GM18909 (cell line): ENCODE measurements around the gene DENND2A.
"Not testable (repeated sequence)": the region's sequence is repeated elsewhere in the genome, so short reads cannot be mapped to it uniquely, and the experiment has no call there.

Experiments
- ATAC-seq: cut with Tn5 transposase; IDR thresholded peaks from one replicate; pipeline ENCODE4 v1.9.1; 2021; ENCODE audit warnings: mild to moderate bottlenecking; ENCODE audit not compliant: unreplicated experiment, poor library complexity

The DENND2A gene

DNA sequence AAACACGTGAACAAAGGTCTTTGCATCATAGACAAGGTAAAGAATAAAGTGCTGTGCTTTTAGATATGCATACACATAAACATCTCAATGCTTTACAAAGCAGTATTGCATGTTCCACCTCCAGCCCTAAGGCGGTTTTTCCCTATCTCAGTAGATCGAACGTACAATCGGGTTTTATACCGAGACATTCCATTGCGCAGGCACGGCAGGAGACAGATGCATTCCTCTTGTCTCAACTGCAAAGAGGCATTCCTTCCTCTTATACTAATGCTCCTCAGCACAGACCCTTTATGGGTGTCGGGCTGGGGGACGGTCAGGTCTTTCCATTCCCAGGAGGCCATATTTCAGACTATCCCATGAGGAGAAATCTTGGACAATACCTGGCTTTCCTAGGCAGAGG lies 87.4 kb downstream of the DENND2A start:
- not testable (repeated sequence) for ATAC-seq

DNA sequence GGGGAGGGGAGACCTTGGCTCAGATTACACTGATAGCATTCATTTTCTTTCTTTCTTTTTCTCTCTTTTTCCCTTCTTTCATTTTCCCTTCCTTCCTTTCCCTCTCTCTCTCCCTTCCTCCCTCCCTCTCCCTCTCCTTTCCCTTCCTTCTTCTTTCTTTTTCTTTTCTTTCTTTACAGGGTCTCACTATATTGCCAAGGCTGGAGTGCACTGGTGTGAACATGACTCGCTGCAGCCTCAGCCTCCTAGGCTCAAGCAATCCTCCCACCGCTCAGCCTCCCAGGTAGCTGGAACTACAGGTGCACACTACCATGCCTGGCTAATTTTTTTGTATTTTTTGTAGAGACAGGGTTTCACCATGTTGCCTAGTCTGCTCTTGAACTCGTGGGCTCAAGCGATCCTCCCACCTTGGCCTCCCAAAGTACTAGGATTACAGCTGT lies 88.4 kb downstream of the DENND2A start:
- no peak for ATAC-seq

DNA sequence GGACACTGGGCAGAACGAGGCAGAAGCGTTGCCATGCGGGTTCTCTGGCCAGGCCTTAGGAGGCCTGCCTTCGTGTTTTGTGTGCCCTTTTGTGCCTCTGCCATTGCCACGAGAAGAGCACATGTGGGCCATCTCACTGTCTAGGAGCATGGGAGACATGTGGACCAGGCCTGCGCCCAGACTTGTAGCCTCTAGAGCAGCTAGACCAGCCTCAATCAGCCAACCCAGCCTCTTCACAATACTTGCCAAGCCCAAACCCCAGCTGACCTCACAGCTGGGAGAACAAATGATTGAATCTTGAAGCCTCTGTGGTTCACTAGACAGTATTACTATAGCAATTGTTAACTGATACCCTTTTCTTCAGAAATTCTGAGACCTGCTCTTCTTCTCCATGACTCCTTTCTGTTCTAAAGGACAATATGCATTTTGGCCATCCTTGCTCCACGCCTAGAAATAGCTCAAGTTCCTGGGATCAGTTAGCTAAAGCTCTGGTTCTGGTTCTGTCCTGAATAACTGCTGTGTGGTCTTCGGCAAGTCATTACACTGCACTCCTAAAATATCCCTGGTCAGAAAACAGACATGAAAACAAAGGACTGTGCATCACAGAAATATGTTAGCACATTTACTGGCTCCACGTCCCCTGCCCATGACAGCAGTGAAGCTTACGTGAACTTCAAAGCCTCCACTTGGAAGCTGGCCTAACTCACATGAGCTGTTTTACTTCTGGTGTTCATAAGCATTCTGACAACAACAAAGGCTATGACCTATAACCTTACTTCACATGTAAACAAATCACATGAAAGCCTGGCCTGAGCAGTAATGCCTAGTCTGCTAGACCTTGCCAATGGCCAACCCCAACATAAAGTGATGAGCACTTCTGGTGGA lies 89.0 kb downstream of the DENND2A start:
- no peak for ATAC-seq

DNA sequence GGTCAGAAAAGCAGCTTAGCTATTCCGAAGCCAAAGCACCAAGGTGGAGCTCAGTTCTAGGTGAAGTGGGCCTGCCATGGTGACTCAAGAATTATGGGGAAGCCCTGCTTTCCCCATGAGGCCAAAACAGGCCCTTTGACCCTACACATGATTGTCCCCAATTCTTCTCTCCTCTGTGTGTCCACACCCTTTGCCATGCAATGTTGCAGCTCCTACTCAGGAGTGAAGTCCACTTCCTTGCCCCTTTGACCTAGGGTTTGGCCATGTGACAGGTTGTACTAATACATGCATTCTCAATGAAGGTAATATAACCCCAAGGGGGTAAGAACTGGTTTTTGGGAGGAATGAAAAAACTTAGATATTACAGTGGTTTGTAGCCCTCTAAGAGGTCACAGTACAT lies 93.7 kb downstream of the DENND2A start:
- ATAC-seq = no peak

DNA sequence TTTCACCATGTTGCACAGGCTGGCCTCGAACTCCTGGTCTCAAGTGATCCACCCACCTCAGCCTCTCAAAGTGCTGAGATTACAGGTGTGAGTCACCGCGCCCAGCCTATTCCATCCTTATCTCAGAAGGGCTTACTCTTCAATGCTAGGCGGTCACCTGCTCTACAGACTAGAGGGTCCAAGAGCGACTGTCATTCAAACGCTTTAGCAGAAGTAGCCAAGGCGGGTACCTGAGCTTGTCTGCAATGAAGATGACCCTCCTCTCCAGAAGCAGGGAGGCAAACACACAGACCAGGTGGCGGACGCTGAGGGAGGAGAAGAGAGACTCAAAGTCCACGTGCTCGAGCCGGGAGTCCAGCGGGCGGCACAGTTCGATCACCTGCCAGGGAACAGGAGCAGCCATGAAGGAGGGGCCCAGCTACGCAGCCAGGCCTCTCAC lies 96.2 kb downstream of the DENND2A start:
- ATAC-seq = no peak

DNA sequence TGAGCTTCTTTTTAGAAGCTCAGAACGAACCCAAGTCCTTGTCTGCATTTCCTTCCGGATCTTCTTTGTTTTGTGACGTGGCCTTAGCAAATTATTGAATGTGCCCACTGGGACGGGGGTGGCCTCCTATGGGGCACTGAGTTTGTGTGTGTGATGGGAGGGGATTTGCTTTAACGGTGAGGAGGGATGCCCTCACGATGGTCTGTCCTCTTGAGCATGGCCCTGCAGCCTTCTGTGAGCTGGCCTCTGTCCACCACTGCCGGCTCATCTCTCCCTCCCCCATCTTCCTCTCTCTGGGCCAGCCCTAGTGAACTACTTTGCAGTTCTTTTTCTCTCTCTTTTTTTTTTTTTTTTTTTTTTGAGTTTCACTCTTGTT lies 98.4 kb downstream of the DENND2A start:
- no peak for ATAC-seq

DNA sequence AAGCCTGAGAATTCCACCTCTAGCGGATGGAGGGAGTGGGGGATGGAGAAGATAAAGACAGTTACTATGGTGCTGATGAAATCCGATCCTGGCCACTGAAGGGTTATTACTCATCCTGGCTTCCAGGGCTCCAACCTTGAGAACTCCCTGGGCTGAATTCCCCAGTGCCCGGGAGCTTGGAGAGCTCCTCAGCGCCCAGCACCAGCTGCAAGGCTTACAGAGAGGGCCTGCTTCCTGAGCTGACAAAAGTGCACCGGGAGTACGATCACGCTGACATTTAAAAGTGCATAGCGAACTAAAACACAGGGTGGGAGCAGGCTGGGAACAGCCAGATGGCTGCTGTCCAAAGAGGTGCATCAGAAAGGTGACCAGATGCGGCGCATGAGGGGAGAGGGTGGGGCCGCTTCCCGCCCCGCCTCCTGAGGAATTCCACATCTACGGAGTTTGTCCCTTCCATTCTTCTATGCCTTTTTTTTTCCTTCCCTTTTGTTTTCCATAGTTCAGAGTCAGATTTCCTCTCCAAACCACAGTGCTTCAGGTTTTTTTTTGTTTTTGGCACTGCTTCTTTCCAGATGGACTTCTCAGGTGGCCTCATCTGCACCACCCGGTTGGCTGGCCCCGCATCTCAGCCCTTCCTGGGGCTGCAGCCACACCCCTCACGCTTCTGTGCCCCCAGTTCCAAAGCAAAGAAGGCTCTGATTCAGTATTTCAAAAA lies 98.9 kb downstream of the DENND2A start:
- no peak for ATAC-seq

DNA sequence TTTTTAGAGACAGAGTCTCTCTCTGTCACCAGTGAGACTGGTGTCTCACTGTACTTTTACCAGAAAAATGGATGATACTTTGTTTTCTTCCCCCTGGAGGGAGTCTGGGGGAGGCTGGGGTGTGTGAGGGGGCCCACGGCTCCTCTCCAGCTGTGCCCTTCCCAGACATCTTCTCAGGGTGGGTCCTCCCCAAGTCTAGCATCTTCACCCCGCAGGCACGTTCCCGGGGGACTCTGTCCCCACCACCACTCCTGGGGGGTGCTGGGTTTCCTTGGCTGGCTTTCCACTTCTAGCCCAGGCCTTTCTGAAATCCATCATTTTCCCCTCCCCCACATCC lies 99.5 kb downstream of the DENND2A start:
- ATAC-seq = no peak

DNA sequence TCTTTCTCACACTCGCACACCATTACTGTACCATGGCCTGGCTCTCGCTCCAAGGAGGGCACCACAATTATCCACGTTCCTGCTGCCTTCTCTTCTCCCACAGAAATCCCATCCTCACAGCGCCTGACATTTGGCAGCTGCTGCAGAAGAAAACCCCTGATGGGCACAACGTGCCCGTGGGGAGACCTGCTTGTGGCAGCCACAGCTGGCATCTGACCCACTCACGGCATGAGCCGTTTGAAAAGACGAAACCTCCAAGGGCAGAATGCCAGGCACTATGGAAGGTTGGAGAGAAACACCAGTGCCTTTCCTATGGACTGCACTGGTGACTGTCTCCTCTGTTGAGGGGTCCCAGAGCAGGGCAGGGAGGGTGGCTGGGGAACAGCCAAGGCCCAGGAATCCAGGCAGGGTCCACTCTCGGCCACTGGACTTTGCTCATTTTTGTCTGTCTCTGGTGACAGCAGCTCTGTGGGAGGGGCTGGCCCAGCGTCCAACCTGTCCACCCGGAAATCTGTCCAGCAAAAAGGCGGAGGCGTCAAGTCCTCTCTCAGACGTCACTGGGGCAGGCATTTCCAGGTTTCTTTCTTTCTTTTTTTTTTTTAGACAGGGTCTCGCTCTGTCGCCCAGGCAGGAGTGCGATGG lies 100.4 kb downstream of the DENND2A start:
- ATAC-seq = no peak

DNA sequence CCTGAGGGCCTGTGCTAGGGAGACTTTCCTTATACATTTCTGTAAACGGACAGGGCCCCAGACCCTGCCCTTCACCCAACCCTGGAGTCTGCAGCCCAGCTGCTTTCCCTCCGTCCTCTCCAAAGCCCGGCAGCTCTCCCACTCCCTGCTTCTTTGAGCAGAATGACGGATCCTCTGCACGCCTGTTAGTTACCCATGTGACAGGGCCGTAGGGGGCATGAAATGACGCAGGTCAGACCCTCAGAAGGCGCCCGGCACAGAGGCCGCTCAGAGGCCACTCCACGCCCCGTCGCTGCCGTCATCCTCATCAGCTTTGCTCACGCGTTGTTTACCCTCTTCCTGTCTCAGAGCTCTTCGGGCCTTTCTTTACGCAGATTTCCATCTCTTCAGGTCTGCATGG lies 101.2 kb downstream of the DENND2A start:
- ATAC-seq = no peak

DNA sequence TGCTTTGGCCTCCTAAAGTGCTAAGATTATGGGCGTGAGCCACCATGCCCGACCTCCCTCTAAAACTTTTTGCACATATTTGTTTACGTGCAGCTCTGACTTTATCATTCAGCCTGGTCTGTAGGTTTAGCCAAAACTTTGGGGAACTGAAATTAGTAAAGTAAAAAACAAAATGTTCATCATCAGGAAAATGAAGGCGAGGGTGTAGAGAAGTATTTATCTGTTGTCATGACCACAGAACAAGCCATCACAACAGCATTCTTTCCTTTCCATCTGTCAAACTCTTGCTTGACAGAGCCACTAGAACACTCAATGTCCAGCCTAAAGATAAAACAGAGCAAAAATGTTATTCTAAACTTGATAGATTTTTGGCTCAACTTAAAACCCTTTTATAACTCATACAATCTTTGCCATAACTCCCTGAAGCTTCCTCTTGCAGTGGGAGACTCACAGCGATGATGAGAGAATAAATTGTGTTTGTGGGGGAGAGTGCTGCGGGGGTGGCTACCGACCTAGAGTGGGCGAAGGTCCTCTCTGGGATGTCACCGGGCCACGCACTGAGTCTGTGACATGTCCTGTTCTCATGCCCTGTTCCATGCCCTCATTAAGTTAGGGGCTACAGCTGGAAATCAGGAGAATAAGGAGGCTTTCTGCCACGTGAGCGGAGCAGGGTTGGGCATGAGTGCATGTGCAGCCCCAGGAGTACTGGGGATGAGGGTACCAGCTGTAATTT lies 102.7 kb downstream of the DENND2A start:
- ATAC-seq = no peak

DNA sequence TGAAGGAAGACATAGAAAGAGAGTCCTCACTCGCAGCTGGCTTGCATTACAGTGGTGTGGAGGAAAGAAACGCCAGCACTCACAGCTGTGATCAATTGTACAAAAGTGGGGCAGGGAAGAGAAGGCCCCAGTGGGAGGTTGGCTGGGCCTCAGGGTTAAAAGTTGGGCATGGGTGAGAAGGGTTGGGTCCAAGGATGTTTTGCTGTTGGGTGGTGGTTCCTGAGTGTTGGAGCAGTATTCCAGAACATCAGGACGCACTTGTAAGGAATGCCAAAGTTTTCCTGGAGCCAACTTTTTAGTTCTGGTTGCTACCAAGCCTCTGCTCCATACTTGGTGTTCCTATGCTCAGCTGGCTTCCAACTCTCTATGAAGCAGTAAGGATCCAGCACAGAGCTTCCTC lies 105.9 kb downstream of the DENND2A start:
- ATAC-seq = no peak

DNA sequence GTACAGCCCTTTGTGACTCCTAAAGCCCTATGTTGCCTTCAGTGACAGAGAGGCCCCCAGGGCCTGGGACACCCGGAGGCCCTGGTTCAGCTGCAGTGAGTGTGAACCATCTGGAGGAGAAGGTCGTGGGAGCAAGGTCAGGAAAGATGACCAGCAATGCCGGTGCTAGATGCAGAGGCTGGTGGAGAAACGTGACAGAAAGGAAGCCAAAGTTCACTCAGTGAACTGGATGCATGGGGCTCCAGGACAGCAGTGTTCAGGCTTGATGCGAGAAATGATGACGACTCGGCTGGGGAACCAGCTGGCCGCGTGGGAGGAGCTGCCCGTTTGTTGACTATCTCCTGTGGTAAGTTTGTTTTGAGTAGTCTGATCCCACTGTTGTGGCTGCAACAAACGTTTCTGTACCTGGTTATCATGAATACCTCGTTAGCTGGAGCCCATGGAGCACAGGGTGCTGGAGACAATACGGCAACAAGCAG lies 107.2 kb downstream of the DENND2A start:
- no peak for ATAC-seq

DNA sequence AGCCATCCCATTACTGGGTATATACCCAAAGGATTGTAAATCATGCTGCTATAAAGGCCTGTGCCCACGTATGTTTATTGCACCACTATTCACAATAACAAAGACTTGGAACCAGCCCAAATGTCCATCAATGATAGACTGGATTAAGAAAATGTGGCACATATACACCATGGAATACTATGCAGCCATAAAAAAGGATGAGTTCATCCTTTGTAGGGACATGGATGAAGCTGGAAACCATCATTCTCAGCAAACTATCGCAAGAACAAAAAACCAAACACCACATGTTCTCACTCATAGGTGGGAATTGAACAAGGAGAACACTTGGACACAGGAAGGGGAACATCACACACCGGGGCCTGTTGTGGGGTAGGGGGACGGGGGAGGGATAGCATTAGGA lies 111.2 kb downstream of the DENND2A start:
- not testable (repeated sequence) for ATAC-seq

DNA sequence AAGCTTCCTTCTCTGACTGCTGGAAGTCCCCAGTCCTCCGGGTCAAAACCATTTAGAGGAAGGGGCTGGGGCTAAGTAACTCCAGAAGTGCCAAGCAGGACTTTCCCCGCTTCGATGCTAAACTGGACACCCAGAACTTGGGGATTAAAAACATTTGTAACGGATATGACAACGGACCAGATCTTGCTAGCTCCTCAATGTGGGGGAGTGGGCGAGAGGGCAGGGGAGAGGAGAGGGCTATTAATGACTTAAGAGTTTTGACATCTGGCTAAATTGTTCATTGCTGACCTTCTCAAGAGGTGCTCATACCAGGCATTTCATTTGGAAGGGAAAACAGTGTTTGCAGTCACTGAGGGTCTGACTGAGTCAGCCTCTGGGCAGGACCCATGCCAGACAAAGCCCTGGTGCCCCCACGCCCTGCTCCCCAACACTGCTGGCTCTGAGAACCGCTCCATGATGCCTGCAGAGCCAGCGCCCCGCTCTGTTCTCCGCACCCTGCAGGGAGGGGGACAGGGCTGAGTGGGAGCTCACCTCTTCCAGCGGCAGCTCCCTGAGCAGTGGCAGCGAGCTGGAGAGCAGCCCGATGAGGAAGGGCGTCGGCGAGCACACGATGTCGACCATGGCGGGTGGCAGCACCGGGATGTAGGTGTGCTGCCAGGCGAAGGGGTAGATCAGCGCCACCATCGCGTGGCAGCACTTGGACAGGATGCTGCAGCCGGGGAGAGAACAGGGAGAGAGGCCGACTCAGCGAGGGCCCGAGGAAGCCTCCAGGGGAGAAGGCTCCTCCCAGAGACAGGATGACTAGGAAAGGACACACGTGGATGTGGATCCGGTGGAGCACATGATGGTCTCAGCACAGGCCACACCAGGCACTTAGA lies 113.6 kb downstream of the DENND2A start:
- no peak for ATAC-seq

DNA sequence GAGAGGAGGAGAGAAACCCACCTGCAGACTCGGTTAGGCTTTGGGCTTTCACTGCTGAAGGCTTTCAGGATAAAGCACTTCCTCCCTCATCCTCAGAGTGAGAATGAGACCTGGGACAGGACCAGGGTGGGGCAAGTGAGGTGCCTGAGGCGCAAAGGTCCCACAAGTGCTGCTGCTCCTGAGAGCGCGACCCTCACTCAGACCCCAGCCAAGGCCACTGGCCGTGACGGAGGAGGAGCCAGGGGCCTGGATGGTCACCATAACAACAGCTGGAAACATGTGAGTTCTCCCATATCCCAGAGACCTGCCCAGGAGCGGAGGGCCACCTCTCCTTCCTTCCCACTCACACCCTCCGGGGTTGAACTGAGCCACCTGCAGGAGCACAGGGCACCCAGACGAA lies 114.4 kb downstream of the DENND2A start:
- ATAC-seq = no peak

DNA sequence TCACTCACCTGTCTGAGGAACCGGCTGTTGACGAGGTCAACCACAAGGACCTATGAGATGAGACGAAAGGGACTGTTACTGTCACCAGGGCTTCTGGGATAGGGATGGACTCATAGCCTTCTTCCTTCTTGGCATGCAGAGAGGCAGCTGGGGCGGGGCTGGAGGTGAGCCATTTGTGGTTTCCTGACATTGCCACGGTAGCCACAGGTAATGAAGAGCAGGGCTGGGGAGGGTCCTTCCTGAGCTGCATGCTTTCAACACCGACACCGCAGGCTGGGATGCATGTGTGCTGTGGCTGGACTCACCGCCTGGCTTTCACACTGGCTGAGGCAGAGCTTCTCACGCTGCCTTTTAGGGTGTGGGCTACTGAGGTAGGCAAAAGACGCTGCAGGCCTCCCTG lies 114.9 kb downstream of the DENND2A start:
- peak; percentile 52 for ATAC-seq

DNA sequence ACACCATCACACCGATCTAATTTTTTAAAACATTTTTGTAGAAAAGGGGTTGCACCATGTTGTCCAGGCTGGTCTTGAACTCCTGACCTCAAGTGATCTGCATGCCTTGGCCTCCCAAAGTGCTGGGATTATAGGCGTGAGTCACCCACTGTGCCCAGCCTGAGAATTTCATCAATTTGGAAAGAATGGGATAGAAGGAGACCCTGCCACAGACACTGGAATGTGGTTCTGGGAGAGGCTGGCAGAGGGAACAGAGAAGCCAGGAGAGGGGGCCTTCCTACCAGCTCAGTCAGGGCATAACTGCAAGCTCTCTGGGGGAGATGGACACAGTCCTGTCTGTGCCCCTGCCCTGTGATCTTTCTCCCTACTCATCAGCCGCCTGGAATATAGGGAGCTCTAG lies 119.2 kb downstream of the DENND2A start:
- no peak for ATAC-seq

DNA sequence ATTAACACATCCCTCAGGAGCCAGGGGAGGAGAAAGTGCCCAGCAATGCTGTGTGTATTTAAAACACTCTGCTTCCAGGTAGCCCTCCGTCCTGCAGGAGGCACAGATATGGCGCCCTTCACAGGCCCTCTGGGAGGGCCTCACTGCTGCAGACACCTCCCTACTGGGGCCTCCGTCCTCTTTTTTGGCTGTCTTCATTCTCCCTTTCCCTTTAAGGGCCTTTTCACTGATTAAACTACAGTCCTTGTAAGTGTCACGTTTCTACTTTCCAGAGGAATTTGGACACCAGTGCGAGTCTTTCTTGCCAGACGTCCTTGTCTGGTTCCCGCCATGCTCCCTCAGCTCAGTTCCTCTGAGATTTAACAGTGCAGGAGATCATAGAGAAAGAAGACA lies 121.6 kb downstream of the DENND2A start:
- ATAC-seq = no peak
